Caco-2 (cell line): ENCODE measurements around the gene INSYN2B. TPM values are rescaled to one million over a fixed set of nuclear protein-coding genes. Genes with fewer than 3 reads are reported as not detected.

Source experiments
- BruUV-seq: library from RNA; stranded (reverse); fragments of 400-500 nt; replicated peaks from 2 replicates; lab custom pipeline; 2021; lab: Mats Ljungman, UMichigan
- CTCF ChIA-PET: fragments of 300-600 bp; sonication (Branson Sonifier 250); formaldehyde crosslinking; loops from one replicate; lab custom pipeline; 2022; ENCODE audit warnings: antibody characterized with exemption; lab: Charles Lee
- POLR2A ChIA-PET: fragments of 300-600 bp; sonication (Branson Sonifier 250); formaldehyde crosslinking; loops from one replicate; lab custom pipeline; 2022; ENCODE audit warnings: antibody characterized with exemption; lab: Charles Lee
- DNase-seq, 2 experiments: peaks; one replicate each; pipeline versions ENCODE4 v3.0.0 to v3.0.0-alpha.2; 2020 to 2022
- H3K27me3 ChIP-seq: replicated peaks from 2 replicates; pipeline ENCODE4 v1.6.0; 2011; ENCODE audit warnings: low read length; ENCODE audit not compliant: control insufficient read depth, insufficient read depth
- H3K36me3 ChIP-seq: 2 replicates; pipeline ENCODE4 v1.5.1; 2011; ENCODE audit warnings: low read length; ENCODE audit not compliant: control insufficient read depth, insufficient read depth
- H3K4me1 ChIP-seq: fragments of 250-450 bp; sonication (Bioruptor Pico); 2 replicates; pipeline ENCODE4 v1.5.1; 2020; ENCODE audit warnings: mild to moderate bottlenecking
- H3K4me3 ChIP-seq: 2 replicates; pipeline ENCODE4 v1.5.1; 2011; ENCODE audit warnings: low read depth, mild to moderate bottlenecking, control low read depth, low read length
- H3K9me3 ChIP-seq: fragments of 250-450 bp; sonication (Bioruptor Pico); 2 replicates; pipeline ENCODE4 v1.5.1; 2020; ENCODE audit warnings: mild to moderate bottlenecking, moderate library complexity
- H3K27ac Mint-ChIP-seq: one replicate; pipeline ENCODE4 v1.8.0; 2022; ENCODE audit warnings: mixed read lengths; ENCODE audit not compliant: unreplicated experiment
- H3K27me3 Mint-ChIP-seq: one replicate; pipeline ENCODE4 v1.8.0; 2022; ENCODE audit warnings: mixed read lengths; ENCODE audit not compliant: insufficient read depth, unreplicated experiment
- H3K36me3 Mint-ChIP-seq: one replicate; pipeline ENCODE4 v1.8.0; 2022; ENCODE audit warnings: mild to moderate bottlenecking, mixed read lengths; ENCODE audit not compliant: insufficient read depth, unreplicated experiment
- H3K4me1 Mint-ChIP-seq: one replicate; pipeline ENCODE4 v1.8.0; 2022; ENCODE audit warnings: low read depth, mixed read lengths; ENCODE audit not compliant: unreplicated experiment
- H3K4me3 Mint-ChIP-seq: one replicate; pipeline ENCODE4 v1.8.0; 2022; ENCODE audit warnings: mild to moderate bottlenecking, moderate library complexity, mixed read lengths; ENCODE audit not compliant: unreplicated experiment
- H3K9me3 Mint-ChIP-seq: one replicate; pipeline ENCODE4 v1.8.0; 2022; ENCODE audit warnings: mixed read lengths; ENCODE audit not compliant: unreplicated experiment
- intact Hi-C: fragments of 100-400 bp; cut with micrococcal nuclease; formaldehyde crosslinking; loops from one replicate; pipeline ENCODE4 v1.10.0; 2022; ENCODE audit not compliant: unreplicated experiment
- total RNA-seq: library from RNA; stranded (reverse); gene quantifications from 2 replicates; pipeline ENCODE4 v1.2.3, GENCODE V29; 2022
- TF ChIP-seq, protein P1 (sequence below), 2 experiments: fragments of 200-600 bp in 1 of 2; IDR thresholded peaks; 1 replicate in 1 of 2; 2 replicates in 1 of 2; pipeline versions ENCODE4 v1.5.1 to v1.8.0; 2011 to 2022; ENCODE audit warnings: antibody characterized with exemption in 1 of 2, control low read depth in 1 of 2, inconsistent platforms in 1 of 2, low read depth in 1 of 2, low read length in 1 of 2, mild to moderate bottlenecking in 1 of 2, moderate library complexity in 1 of 2; ENCODE audit not compliant: insufficient read depth in 1 of 2, severe bottlenecking in 1 of 2, unreplicated experiment in 1 of 2

The INSYN2B gene
- total RNA-seq, 1 experiment from 2014 or later: not detected

DNA sequence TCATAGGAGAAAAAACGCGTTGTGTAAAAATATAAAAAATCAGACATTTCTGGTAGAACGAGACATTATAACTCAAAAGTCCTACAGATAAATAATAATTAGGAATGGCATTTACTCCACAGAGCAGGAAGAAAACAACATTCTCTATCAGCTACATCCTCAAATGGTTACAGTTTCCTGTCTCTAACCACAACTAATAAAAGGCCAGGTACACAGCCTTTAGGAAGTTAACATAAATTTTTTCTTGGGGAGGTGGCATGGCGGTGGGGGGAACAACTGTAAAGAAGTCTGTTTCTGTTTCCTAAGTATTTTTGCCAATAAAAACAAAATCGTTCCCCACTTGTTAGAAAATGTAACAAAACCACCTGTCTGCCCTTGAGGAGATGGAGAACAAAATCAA, 44.5 kb downstream of the INSYN2B start:
- Histone ChIP-seq H3K27me3 (no peaks in the 10 kb centered on the region; the same call in 1 of the 2 replicates), H3K9me3 (no peaks in the 10 kb centered on the region), H3K4me1 (peaks cover 6% of the 10 kb centered on the region; the same call in 1 of the 2 replicates), H3K36me3 (no peaks in the 10 kb centered on the region), H3K4me3 (no peak overlapping the region)
- H3K4me3 Mint-ChIP-seq: no peak overlapping the region
- H3K27me3 Mint-ChIP-seq: peaks cover 13% of the 10 kb centered on the region
- BruUV-seq: no TSS peak
- no peaks in the 10 kb centered on the region for H3K36me3 Mint-ChIP-seq
- intact Hi-C loops: no loop called here
- no peak overlapping the region for H3K27ac Mint-ChIP-seq
- ChIA-PET POLR2A (no interaction called here), CTCF (no interaction called here)
- no peaks in the 10 kb centered on the region for H3K9me3 Mint-ChIP-seq
- no peak for DNase-seq
- peaks cover 11% of the 10 kb centered on the region for H3K4me1 Mint-ChIP-seq
- TF ChIP-seq, protein P1, sequence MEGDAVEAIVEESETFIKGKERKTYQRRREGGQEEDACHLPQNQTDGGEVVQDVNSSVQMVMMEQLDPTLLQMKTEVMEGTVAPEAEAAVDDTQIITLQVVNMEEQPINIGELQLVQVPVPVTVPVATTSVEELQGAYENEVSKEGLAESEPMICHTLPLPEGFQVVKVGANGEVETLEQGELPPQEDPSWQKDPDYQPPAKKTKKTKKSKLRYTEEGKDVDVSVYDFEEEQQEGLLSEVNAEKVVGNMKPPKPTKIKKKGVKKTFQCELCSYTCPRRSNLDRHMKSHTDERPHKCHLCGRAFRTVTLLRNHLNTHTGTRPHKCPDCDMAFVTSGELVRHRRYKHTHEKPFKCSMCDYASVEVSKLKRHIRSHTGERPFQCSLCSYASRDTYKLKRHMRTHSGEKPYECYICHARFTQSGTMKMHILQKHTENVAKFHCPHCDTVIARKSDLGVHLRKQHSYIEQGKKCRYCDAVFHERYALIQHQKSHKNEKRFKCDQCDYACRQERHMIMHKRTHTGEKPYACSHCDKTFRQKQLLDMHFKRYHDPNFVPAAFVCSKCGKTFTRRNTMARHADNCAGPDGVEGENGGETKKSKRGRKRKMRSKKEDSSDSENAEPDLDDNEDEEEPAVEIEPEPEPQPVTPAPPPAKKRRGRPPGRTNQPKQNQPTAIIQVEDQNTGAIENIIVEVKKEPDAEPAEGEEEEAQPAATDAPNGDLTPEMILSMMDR (IDR thresholded peaks at IDR 0.05; ENCODE audit: insufficient read depth in 1 of 2, low read depth in 1 of 2, low read length in 1 of 2, severe bottlenecking in 1 of 2, unreplicated experiment in 1 of 2): no peak

DNA sequence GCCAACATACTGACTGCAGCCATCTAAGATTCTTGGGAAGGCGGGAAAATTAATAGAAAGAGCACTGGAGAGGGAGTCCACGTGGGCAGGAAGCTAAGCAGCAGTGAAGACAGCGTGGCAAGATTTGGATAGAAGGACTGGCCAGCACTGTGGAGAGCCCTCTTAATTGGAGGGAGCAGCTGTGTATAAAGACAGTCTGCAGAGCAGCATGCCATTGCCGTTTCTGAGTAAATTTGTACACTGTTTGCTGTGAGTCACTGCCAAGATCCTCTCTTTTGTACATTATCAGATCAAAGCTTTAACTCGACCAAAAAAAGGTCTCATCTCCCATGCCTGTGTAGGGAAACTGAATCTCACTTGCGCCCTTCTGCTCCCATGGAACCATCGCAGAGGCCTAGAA, 45.3 kb downstream of the INSYN2B start:
- H3K4me3 ChIP-seq: no peak overlapping the region
- no peaks in the 10 kb centered on the region for H3K9me3 ChIP-seq
- H3K4me3 Mint-ChIP-seq: no peak overlapping the region
- H3K27me3 Mint-ChIP-seq: peaks cover 15% of the 10 kb centered on the region
- no peak overlapping the region for H3K27ac Mint-ChIP-seq
- CTCF ChIA-PET: no interaction called here
- no TSS peak for BruUV-seq
- H3K27me3 ChIP-seq: no peaks in the 10 kb centered on the region; the same call in 1 of the 2 replicates
- intact Hi-C loops: no loop called here
- peaks cover 6% of the 10 kb centered on the region; the same call in 1 of the 2 replicates for H3K4me1 ChIP-seq
- TF ChIP-seq, protein P1 (IDR thresholded peaks at IDR 0.05; ENCODE audit: insufficient read depth in 1 of 2, low read depth in 1 of 2, low read length in 1 of 2, severe bottlenecking in 1 of 2, unreplicated experiment in 1 of 2): no peak
- no peaks in the 10 kb centered on the region for H3K36me3 Mint-ChIP-seq
- no peak for DNase-seq
- peaks cover 11% of the 10 kb centered on the region for H3K4me1 Mint-ChIP-seq
- POLR2A ChIA-PET: no interaction called here
- no peaks in the 10 kb centered on the region for H3K36me3 ChIP-seq
- H3K9me3 Mint-ChIP-seq: no peaks in the 10 kb centered on the region

DNA sequence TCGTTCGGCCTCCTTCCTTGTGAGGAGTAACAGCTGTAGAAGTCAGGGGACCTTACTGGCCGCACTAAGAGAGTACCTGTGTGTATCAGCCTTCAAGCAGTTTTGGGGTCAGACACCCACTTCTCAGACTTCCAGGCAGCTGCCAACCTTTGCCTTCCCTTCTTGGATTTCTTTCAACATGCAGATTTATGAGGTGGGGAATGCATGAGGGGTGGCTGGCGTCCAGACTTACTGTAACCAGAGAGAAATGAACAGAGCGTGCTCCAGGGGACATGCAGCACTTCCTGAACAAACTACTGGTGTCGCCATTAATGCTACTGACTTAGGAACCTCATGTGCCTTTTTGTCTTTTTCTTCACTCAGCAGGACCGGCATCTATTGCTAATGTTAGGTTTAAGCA, 46.7 kb downstream of the INSYN2B start:
- H3K27me3 ChIP-seq: no peaks in the 10 kb centered on the region; the same call in 1 of the 2 replicates
- H3K4me1 Mint-ChIP-seq: peaks cover 11% of the 10 kb centered on the region
- H3K4me3 ChIP-seq: no peak overlapping the region
- no peaks in the 10 kb centered on the region for H3K36me3 Mint-ChIP-seq
- POLR2A ChIA-PET: no interaction called here
- TF ChIP-seq, protein P1 (IDR thresholded peaks at IDR 0.05; ENCODE audit: insufficient read depth in 1 of 2, low read depth in 1 of 2, low read length in 1 of 2, severe bottlenecking in 1 of 2, unreplicated experiment in 1 of 2): no peak
- intact Hi-C loops: no loop called here
- CTCF ChIA-PET: no interaction called here
- H3K27ac Mint-ChIP-seq: no peak overlapping the region
- H3K9me3 Mint-ChIP-seq: no peaks in the 10 kb centered on the region
- H3K9me3 ChIP-seq: no peaks in the 10 kb centered on the region
- no peak for DNase-seq
- H3K4me1 ChIP-seq: peaks cover 6% of the 10 kb centered on the region; the same call in 1 of the 2 replicates
- H3K4me3 Mint-ChIP-seq: no peak overlapping the region
- peaks cover 11% of the 10 kb centered on the region for H3K27me3 Mint-ChIP-seq
- BruUV-seq: no TSS peak
- no peaks in the 10 kb centered on the region for H3K36me3 ChIP-seq
